HL-60 (cell line): ENCODE measurements around the gene SLAIN2.

Experiments
- DNase-seq, 2 experiments: peaks; one replicate each; pipeline ENCODE4 v3.0.0-alpha.2; 2010 to 2020; ENCODE audit warnings: low read depth in 1 of 2, low spot score in 1 of 2
- H3K27ac ChIP-seq: fragments of 250-450 bp; sonication (Bioruptor Pico); replicated peaks from 2 replicates; pipeline ENCODE4 v1.5.1; 2020; ENCODE audit warnings: mild to moderate bottlenecking, moderate library complexity
- H3K27me3 ChIP-seq: fragments of 250-450 bp; sonication (Bioruptor Pico); 2 replicates; pipeline ENCODE4 v1.5.1; 2021; ENCODE audit warnings: mild to moderate bottlenecking, moderate library complexity; ENCODE audit not compliant: insufficient read depth, poor library complexity, severe bottlenecking
- H3K4me3 ChIP-seq: replicated peaks from 2 replicates; pipeline ENCODE4 v1.5.1; 2011; ENCODE audit warnings: mild to moderate bottlenecking, control low read depth, low read length; ENCODE audit not compliant: insufficient read depth
- CTCF ChIP-seq: IDR thresholded peaks from one replicate; pipeline ENCODE4 v1.5.1; 2011; ENCODE audit warnings: low read length, control low read depth, inconsistent platforms; ENCODE audit not compliant: insufficient read depth
- GABPA ChIP-seq: IDR thresholded peaks from 2 replicates; pipeline ENCODE4 v1.6.1; 2012; ENCODE audit warnings: low read depth
- POLR2AphosphoS5 ChIP-seq: IDR thresholded peaks from 2 replicates; pipeline ENCODE4 v1.6.1; 2012; ENCODE audit warnings: low read depth
- REST ChIP-seq: IDR thresholded peaks from 2 replicates; pipeline ENCODE4 v1.6.1; 2012; ENCODE audit warnings: low read depth; ENCODE audit not compliant: insufficient replicate concordance
- SPI1 ChIP-seq: IDR thresholded peaks from 2 replicates; pipeline ENCODE4 v1.6.1; 2012; ENCODE audit warnings: low read depth, mild to moderate bottlenecking, borderline replicate concordance

The SLAIN2 gene

GRCh38 chr4:48421101-48421500, 79.8 kb downstream of the SLAIN2 start:
- Histone ChIP-seq H3K27me3 (no peaks in the 10 kb centered on the region), H3K27ac (no peak overlapping the region), H3K4me3 (no peak overlapping the region)
- TF ChIP-seq CTCF (no peak), POLR2AphosphoS5 (no peak), GABPA (no peak)
- no peak for DNase-seq

GRCh38 chr4:48428926-48429325, 87.6 kb downstream of the SLAIN2 start:
- Histone ChIP-seq H3K27me3 (no peaks in the 10 kb centered on the region), H3K27ac (no peak overlapping the region), H3K4me3 (no peak overlapping the region)
- DNase-seq: no peak
- TF ChIP-seq SPI1: no peak

- TF ChIP-seq GABPA (no peak), POLR2AphosphoS5 (no peak), REST (no peak), SPI1 (no peak)
- H3K4me3 ChIP-seq: no peak overlapping the region
- no peaks in the 10 kb centered on the region for H3K27me3 ChIP-seq
- no peak overlapping the region for H3K27ac ChIP-seq
- no peak for DNase-seq
Measured at GRCh38 chr4:48429709-48430474, 88.6 kb downstream of the SLAIN2 start.

GRCh38 chr4:48431401-48431800, 90.1 kb downstream of the SLAIN2 start:
- Histone ChIP-seq H3K4me3 (no peak overlapping the region), H3K27ac (no peak overlapping the region)

More at GRCh38 chr4:48431401-48431800, 90.1 kb downstream of the SLAIN2 start:
- H3K27me3 ChIP-seq: no peaks in the 10 kb centered on the region
- no peak for DNase-seq
- TF ChIP-seq REST: no peak
- no peak for TF ChIP-seq CTCF
- TF ChIP-seq POLR2AphosphoS5: no peak
- no peak for TF ChIP-seq SPI1
- TF ChIP-seq GABPA: no peak
